GM19455 (cell line): ENCODE measurements around the gene TMOD2.

Experiments used
- ATAC-seq: cut with Tn5 transposase; IDR thresholded peaks from one replicate; pipeline ENCODE4 v1.9.1; 2021; ENCODE audit not compliant: unreplicated experiment

Gene TMOD2

DNA sequence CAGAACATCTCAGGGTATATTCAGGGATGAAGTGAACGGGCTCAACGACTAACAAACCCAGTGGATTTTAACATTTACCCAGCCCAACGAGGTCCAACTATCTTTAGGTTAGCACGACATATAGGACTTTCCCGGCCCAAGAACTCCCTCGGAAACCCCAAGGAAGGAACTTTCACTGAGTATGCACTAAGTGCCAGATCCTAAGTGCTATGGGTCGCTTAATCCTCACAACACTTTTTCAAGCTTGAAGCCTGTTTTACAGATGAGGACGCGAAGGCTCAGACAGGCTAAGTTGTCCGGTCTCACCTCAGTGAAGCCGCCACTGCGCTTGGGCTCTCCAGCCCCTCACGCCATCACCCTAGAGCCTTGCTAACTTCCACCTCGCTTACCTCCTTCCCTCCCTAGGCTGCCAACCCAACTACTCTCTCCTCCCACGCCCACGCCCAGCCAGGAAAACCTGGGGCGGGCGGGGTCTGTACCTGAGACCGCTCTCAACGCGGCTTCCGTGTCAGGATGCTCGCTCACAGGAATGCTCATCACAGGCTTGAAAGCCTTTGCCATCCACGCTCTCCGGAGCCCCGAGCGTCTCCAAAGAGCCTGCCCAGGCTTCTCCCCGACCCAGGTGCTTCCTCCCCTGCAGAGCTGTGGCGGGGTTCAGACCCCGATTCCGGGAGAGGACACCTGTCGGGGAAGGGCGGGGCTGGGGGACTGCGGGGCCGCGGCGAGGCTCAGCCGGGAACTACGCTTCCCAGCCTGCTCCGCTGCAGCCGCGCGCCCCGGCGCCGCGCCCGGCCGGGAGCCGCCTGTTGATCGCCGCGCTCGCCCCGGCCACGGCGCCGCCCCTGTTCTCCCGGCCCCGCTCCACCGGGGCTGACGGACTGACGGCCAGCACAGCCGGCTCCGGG, at the start of gene TMOD2:
Gene TMOD2, plus strand, starts transcription at position 806 of the 905 bp plus-strand sequence. CDS start 14,845 bp downstream, outside the sequence.
- ATAC-seq = peak; percentile 82

DNA sequence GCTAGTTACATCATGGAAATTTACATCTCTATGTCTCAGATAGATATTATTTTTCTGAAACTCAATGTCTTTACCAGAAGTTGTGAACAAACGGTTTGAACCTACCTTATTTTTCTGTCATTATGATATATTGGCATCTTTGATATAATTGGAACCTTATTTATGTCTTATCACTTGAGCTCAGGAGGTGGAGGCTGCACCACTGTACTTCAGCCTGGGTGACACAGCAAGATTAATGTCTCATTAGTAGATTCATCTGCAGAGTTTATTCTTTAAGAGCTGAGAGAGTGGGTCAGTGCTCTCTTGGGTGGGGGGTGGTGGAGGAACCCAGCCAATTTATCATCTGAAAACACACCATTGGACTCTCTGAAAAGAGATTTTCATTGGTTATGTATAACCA, 48.7 kb upstream of the TMOD2 start:
- no peak for ATAC-seq

GRCh38 chr15:51706291-51706690, 45.1 kb upstream of the TMOD2 start:
- no peak for ATAC-seq

DNA sequence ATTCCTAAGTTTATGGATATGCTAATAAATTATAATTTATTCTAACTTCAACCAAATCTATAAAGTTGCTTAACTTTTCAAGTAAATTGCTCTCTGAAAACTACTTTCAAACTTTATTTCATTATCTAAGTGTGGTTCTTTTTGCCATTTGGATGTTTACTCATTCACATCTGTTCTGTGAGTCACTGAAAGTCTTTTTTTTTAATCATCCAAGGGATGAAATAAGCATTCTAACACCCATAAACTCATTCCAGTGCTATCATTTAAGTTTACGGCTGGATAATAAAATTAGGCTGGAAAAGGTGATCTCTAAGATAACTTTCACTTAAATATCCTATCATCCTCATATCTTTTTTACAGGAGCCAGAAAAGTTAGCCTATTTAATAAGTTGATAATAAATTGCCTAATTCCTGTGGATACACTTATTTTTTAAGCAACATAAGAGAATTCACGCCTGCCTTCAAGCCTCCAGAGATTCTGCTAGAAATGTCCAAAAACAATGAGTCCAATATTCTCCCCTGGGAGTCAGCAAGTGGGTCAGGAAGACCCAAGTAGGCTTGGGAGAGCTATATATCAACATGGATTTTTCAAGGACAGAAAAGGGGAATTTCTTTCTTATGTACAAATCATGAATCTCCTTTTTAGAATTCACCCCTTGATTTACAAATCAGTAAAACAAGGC, 44.3 kb upstream of the TMOD2 start:
- no peak for ATAC-seq

DNA sequence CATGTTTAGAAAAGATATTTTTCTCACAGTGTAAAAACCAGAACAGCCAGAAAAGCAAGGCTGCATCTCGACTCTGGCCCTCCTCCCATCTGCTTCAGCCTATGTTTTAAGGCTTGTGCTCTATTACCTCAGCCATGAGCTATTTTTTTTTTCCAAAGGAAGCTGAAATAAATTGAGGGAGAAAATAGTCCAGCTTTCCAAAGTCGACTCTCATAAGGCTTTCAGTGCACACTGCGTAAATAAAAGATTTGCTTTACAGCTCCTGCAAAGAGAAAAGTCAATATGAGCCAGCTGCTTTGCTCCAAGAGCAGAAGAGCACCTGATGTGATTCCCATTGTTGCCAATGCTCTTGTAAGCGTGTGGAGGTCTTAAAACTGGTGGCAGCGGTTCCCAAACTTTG, 43.4 kb upstream of the TMOD2 start:
- no peak for ATAC-seq

DNA sequence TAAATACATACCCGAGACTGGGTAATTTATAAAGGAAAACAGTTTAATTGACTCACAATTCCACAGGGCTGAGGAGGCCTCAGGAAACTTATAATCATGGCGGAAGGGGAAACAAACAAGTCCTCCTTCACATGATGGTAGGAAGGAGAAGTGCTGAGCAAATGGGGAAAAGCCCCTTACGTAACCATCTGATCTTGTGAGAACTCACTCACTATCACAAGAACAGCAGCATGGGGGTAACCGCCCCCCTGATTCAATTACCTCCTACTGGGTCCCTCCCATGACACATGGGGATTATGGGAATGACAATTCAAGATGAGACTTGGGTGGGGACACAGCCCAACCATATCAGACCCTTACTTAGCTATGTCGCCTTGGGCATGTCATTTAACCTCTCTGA, 42.4 kb upstream of the TMOD2 start:
- no peak for ATAC-seq

DNA sequence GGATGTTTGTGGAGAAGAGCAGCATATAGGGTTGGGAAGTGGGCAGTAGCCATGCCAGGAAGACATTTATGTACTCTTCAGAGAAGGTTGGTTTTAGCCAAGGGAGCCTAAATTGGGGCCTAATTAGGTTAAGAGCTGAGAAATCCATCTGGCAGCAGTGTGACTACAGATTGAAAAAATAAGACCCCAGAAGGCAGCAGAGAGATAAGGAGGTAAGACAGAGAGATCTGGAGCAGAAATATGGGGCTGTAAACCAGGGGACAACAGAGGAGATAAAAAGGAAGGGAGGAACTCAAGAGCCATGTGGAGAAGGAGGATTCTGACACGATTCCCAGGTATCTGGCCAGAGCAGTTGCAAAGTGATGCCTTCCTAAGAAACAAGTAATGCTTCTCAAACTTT, 37.2 kb upstream of the TMOD2 start:
- no peak for ATAC-seq

- no peak for ATAC-seq
Measured at GRCh38 chr15:51714911-51715310, 36.5 kb upstream of the TMOD2 start.

GRCh38 chr15:51718219-51718618, 33.2 kb upstream of the TMOD2 start:
- ATAC-seq = no peak

DNA sequence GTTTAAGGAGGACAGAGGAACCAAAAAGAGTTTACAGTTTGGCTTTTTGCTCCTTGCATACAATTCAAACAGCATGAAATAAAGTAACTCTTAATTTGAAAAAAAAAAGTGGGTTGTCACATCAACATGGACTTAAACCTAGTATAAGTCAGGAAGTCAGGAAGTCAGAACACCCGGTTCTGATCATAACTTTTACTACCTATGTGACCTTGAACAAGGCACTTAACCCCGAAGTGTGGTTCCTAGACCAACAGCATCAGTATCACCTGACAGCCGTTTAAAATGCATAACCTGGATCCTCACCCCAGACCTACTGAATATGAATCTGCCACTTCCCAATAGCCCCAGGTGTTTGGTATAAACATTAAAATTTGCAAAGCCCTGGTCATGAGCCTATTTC, 32.7 kb upstream of the TMOD2 start:
- no peak for ATAC-seq

DNA sequence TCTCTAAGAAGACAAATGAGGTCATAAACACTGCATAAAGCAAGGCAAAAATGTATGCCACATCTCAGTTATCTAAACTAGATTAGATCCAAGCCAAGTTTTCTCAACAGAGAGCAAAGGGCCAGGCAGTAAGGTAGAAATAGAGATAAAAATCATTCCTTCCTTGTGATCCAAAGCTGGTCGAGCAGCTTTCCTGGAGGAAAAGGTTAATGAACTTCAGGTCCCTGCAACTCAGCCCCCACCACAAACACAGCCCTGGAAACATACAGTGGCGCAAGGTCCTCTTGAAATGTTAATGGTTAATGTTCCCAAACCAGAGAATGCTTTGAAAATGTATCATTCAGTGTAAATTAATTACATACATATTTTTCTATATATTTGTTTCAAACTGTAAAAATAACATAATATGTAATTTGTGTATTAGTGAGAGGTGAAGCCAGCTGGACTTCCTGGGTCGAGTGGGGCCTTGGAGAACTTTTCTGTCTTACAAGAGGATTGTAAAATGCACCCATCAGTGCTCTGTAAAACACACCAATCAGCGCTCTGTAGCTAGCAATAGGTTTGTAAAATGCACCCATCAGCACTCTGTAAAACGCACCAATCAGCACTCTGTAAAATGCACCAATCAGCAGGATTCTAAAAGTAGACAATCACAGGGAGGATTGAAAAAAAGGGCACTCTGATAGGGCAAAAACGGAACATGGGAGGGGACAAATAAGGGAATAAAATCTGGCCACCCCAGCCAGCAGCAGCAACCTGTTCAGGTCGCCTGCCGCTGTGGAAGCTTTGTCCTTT, 31.0 kb upstream of the TMOD2 start:
- ATAC-seq = no peak

- ATAC-seq = no peak
Measured at GRCh38 chr15:51721199-51721960, 30.0 kb upstream of the TMOD2 start.

DNA sequence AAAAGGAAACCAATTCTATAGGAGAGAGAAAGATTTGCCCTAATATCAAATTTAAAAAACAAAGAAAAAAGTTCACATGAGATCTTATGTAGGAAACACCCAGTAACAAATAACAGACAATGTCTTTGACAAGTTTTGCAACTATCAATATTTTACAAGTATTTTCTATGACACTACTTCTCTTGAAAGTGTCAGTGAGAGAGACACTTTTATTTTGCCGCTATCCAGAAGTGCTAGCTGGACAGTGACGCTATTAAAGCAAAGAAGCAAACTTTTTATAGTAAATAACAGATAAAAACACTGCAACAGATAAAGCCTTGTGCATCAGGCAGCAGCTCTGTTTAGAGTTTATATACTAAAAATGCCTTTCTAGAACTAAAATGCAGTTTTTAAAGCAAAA, 27.2 kb upstream of the TMOD2 start:
- ATAC-seq = no peak

DNA sequence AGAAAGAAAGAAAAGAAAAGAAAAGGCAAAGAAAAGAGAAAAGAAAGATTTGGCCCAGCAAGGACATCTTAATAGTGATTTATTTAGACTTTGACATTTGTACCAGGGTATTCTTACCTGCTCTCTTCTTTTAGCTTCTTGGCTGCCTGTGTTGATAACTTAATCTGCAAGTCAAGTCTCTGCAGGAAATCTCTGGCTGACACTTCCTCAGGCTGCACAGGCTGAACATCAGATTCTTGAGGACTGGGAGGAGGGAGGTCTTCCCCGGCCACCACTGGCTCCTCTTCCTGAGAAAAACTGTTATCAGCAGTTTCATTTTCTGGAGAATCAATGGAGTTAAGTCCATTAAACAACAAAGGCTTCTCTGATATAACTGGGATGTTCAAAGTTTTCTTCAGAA, 26.7 kb upstream of the TMOD2 start:
- no peak for ATAC-seq

- peak; percentile 59 for ATAC-seq
Measured at GRCh38 chr15:51726302-51727073, 24.9 kb upstream of the TMOD2 start.

- ATAC-seq = no peak
Measured at GRCh38 chr15:51727141-51727897, 24.1 kb upstream of the TMOD2 start.

DNA sequence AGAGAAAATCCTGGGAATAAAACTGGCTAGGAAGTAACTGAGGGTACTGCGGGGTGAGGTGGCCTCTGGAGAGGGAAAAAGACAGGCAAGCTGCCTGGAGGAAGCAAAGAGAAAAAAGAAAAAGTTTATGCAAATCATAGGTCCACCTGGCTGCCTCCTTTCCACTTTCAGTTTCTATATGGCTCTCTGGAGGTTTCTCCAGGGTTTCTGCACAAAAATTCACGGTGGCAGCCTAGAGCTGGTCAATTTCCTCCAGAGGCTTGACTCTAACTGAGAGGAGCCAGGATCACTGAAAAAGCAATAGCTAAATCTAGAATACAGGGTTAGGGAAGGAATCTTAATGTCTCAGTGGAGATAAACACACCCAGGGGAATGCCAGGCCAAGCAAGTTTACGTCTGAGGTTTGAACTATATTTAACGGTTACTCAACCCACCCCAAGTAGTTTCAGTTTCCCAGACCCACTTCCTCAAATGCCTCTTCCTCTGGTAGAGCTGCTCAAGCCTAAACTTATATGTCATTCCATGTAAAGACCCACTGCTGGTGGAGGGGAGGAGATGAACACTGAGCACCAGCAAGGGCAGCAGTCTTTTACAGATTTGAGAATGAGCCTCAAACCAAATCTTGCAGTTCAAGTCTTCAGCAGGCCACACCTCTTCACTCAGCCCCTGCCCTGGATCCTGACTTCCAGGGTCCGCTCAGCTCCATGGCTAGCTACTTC, 19.7 kb upstream of the TMOD2 start:
- peak; percentile 62 for ATAC-seq

DNA sequence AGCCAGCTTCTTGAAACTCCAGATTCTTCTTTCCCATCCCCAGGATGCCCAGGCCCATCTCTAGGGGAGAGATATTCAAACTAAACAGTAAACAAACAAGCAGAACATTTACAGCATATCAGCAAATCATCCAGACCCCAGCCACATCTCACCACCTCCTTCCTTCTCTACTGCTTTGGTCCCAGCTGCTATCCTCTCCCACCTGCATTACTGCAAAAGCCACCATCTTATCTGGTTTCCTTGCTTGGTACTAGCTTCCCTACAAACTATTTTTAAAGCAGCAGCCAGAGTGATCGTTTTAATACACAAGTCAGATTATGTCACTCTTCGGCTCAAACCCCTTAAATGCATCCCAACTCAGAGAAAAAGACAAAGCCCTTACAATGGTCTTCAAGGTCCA, 18.8 kb upstream of the TMOD2 start:
- ATAC-seq = no peak
